Activated CD8-positive, alpha-beta memory T cell treated with anti-CD3 and anti-CD28 coated beads, Interleukin-2, amount 50 U/mL, for 1 hour (primary cell): ENCODE measurements around the gene TCF15.
"Not testable (repeated sequence)": the region's sequence is repeated elsewhere in the genome, so short reads cannot be mapped to it uniquely, and the experiment has no call there.

ENCODE experiments used
- DNase-seq: peaks from one replicate; pipeline ENCODE4 v3.0.0-alpha.2; 2020; ENCODE audit errors: extremely low read depth

Gene TCF15

DNA sequence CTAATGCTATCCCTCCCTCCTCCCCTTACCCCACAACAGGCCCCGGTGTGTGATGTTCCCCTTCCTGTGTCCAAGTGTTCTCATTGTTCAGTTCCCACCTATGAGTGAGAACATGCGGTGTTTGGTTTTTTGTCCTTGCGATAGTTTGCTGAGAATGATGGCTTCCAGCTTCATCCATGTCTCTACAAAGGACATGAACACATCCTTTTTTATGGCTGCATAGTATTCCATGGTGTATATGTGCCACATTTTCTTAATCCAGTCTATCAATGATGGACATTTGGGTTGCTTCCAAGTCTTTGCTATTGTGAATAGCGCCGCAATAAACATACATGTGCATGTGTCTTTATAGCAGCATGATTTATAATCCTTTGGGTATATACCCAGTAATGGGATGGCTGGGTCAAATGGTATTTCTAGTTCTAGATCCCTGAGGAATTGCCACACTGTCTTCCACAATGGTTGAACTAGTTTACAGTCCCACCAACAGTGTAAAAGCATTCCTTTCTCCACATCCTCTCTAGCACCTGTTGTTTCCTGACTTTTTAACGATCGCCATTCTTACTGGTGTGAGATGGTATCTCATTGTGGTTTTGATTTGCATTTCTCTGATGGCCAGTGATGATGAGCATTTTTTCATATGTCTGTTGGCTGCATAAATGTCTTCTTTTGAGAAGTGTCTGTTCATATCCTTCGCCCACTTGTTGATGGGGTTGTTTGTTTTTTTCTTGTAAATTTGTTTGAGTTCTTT is 31.0 kb downstream of the TCF15 start:
- not testable (repeated sequence) for DNase-seq

DNA sequence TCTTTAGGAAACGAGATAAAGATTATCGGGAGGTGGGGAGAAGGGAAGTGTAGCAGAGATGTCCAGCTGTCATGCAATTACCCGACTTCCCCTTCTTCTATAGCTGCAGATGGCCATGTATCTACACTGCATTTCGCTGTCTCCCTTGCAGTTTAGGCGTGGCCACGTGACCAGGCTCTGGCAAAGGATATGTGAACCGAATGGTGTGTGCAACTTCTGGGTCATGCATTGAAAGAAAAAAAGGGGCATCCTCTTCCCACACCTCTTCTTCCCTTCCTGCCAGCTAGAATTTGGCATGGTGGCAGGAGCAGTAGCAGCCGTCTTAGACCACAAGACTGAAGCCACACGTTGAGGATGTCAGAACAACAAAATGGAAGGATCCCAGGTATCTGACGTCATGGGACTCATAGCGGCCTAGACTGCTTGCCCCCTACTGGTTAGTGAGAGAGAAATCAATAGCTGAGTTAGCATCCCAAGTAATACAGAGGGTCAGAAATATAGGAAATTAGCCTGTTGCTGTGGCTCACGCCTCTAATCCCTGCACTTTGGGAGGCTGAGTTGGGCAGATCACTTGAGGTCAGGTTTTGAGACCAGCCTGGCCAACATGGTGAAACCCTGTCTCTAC is 32.8 kb downstream of the TCF15 start:
- no peak for DNase-seq

DNA sequence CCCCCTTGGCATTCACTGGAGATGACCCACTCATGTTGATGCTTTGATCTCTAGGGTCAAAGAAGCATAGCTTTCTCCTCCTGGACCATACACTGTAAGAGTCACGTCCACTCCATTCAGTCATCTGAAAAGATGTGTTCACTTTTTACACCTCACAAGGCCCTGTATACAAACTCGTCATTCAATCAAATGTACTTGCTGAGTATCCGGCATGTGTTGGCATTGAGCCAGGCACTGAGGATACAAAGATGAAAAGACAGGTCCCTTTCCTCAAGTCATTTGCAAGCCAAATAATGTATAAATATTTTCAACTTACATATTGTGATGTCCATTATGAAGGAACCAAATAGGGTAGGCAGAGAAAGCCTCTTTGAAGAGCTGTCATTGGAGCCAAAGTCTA is 34.0 kb downstream of the TCF15 start:
- no peak for DNase-seq

DNA sequence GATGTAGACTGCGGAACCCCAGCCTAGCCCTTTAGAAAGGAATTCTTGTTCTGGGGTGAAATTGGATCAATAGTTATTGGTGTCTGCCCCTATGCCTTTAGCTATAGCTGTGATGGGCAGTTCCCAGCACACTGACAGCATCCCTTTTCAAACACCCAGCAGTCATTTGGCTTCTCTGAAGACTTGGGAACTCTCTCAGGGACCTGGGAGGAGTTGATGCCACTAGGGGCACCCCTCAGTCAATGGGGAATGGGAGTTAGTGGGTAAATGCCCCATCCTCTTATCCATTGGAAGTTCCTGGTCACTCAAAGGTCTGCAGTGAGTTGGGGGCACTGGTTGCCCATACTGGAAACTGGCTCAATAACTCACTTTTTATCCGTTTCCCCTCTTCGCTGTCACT is 34.9 kb downstream of the TCF15 start:
- DNase-seq, result no peak

DNA sequence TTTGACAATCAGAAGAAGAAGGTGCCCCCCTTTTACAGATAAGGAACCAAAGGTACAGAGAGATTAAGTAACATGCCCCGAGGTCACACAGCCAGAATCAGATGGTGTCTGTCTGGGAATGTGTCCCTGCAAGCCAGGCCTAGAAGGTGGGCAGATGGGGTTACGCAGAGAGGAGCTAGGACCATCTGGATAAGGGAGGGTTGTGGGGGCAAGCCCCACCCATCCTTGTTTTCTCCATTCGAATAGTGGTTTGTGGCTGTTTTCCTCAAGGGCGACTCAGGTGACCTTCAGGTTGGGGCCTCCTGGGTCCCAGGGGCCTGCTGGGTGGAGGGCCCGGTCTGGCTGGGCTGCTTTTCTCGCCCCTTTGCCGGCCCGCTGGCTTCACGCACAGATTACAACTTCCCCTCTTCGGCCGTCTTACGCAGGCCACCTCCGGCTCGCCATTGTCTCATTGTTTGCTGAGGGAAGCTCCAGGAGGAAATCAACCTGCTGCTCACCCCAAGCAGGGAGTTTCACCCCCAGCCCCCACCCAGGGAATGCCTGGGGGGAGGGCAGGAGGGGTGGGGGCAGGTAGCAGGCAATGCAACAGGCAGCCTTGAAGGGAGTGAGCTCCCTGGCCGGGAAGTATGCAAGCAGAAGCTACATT is 35.7 kb downstream of the TCF15 start:
- DNase-seq, result no peak

DNA sequence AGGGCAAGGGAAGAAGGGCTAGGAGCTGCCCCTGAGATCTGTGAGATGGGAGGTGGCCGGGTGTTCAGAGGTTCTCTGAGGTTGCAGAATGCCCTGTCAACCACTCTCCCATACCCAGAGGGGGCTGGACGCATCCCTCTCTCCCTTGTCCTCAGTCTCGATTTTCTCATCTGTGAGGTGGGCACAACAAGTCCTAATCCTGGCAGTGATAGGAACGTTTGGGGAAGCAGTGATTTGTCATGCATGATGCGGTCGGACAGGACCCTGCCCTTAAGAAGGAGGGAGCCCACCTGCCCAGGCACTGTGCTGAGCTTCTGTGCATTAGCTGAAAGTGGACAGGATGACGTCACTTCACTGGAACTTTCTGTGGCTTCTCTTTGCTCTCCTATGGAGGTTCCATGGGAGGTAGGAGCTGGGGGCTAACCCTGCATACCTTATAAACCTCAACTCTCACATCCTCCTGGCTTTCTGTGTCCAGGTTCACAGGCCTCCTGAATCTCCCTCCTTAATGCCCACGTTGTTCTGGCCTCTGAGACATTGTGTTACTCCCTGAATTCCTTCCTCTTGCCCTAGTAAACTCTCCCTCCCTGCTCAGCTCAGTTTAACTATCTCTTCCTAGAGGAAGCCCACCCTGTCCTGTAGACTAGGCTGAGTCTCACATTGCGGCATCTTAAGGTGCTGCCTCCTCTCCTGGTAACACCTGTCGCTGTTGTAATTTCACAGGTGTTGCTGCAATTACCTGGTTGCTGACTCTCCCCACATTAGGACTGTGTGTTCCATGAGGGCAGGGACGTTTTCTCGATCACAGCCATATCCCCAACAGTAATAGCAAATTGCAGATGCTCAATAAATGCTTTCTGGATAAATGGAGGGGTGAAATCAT is 36.5 kb downstream of the TCF15 start:
- no peak for DNase-seq

DNA sequence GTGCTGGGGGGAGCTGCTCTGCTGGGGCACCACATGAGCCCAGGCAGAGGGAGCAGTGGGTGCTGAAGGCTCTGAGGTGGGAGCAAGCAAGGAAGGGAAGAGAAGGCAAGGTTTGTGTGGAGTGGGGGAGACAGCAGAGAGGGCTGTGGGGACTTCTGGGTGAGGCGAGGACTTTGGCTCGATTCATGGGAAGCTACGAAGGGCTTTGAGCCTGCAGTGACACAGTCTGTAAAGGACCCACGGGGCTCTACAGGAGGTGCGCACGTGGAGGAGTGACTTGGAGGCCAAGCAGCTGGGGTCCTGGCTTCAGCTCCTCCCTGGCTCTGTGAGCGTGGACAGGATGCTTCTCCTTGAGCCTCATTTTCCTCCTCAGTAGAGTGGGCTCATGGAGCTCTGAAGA is 37.4 kb downstream of the TCF15 start:
- DNase-seq, result no peak

DNA sequence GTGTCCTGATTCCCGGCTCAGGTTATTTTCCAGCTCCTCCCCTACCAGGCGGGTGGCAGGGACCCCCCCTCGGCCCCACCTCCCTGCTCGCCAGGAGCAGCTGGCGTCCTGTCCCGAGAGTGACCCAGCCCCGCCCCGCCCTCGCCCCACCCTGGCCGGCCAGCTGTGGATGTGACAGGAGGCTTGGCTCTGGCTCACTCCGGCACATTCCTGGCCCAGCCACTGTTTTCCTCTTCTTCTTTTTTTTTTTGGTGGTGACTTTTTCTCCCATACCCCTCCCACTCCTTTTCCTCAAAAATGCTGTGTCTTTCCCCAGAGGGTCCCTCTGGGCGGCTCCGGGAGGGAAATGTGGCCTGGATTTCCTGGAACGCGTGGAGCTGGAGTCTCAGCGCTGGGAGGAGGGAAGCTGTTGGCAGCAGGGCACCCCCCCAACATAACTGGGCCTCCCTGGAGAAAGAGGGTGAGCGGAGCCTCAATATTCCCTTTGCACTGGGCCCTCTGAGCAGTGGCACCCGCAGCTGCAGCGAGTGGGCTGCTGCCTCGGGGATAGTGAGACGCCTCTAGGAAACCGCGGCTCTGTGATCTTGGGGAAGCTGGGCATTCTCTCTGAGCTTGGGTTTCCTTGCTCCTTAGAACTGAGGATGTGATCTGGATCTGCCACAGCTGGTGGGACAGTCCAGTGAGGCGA is 38.2 kb downstream of the TCF15 start:
- no peak for DNase-seq

DNA sequence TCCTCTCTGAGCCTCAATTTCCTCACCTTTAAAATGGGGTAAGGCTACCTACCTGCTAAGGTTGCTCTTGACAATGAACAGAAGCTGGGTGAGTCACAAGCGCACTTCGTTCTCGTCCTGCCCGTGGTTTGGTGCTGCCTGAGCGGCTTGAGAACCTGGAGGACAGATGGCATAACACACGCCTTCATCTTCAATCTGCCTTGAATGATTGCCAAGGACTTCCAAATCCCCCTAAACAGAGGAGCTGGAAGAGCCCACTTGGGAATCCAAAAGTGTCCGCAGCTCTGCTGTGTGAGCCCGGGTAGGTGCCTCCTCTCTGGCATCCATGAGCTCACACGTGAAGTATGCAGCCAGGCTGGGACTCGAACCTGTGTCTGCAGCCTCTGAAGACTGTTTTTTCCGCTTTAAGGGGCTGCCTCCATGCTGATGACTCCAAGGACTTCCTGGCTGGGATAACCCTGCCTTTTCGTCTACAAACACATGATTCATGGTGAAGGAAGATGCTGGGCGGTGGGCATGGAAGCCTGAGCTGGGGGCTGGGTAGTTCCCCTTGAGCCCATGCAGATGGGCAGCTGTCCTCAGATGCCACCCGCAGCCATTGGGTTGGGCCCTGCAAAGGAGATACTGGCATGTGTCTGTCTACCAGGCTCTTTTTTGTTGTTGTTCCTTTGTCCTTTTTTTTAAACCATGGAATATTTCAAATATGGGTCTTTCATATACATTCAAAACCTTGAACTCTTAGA is 41.3 kb downstream of the TCF15 start:
- DNase-seq, result no peak

DNA sequence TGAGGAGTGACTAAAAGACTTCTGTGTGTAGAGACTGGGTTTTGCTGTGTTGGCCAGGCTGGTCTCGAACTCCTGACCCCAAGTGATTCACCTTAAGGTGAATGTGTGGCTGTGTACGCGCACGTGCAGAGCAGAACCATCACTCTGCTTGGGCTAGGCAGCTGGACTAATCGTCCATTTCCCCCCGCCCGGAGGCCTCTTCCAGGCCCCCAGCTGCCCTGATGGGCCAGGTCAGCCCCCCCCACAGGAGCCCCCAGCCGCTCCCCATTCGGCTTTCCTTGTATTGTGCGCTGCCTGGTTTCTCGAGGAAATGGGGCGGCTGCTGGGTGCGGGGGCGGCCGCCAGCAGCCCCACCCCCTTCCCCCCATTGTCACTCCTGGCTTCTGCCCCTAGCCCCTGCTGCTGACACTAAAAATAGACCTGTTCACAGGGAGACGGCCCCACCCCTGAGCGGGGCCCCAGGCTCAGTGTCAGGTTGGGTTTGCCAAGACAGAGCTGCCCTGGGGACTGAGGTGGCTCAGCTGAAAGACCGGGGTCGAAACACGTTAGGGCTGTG is 41.9 kb downstream of the TCF15 start:
- DNase-seq, result no peak

DNA sequence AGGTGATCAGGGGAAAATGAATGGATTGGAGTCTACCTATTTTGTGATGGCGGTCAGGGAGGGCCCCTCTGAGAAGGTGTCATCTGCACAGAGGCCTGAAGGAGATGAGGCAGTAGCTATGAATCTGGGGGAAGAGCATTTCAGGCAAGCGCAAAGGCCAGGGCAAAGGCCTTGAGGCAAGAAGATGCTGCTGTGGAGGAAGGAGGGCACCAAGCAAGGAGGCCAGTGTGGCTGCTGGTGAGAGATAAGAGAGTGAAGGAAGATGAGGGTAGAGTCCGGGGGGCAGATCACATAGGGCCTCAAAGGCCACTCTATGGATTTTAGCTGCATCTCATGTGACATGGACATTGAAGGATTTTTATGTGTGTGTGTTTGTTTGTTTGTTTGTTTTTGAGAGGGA is 45.9 kb downstream of the TCF15 start:
- no peak for DNase-seq

DNA sequence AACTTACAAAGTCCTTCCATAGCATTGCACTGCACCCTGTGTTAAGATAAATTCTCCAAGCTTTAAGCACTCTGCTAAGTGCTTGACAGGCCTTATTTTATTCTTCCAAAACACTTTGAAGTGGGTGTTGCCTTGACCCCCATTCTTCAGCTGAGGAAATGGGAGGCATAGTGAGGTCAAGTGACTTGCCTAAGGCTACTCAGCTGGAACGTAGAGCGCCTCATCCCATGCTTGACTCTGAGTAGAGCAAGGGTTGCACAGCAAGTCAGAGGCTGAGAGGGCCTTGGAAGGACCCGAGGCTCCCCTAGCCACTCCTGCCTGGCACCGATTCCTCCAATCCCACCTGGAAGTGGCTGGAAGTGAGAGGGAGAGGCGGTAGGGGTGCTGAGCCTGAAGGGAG is 46.9 kb downstream of the TCF15 start:
- DNase-seq, result no peak

DNA sequence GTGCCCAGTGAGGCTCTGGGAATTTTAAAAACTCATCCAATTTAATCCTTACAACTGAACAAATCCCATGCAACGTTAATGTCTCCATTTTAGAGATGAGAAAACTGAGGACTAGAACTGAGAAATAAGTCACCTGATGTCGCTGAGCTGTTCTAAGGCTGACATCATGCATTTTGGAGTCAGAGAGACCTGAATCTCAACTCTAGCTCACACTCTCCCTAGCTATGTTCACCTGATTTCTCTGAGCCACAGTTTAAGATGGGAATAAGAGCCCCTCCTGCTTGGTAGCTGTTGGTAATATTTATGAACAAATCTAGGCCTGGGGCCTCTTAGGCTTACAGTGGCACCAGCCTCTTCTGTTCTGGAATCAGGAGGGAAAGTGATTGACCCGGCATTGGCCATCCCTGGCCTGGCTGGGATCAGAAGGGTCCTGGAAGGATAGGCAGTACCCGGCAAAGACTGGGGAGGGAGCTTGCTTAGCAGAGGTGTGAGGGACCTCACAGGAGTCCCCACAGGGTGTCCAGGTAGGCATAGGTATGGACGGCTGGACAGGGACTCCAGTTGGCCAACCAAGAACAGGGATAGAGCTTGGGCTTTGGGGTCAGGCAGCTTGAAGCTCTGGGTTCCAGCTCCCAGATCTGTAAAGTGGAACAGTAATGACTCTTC is 47.7 kb downstream of the TCF15 start:
- DNase-seq, result no peak

DNA sequence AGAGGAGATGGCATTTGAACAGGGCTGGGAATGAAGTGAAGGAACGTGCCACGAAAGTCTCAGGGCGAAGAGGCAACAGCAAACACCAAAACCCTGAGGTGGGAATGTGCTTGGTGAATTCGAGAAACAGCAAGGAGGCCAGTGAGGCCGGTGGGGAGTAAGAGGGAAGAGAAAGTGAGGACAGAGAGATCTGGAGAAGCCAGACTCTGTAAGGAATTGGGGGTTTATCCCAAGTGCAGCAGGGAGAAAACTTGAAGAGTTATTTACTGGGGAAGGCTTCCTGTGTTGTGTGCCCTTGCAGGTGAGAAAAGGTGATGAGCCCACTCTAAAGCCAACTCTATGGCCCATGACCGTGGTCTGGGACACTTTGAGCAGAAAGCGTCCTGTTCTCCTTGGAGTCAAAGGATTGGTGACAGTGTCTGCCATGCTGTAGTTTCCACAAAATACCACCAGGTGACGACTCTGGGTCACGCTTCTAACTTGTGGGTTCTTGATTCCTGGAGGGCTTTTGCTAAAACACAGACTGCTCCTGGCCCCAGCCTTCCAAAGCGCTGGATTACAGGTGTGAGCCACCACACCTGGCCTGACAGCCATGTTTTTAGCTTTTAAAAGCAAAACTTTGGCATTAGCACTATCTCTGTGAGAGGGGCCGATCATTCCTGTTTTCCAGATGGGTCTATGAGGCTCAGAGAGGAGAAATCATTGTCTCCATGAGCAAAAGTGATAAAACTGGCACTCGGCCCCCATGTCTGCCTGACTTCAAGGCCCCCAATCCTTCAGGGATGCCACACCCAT is 48.5 kb downstream of the TCF15 start:
- DNase-seq, result no peak

DNA sequence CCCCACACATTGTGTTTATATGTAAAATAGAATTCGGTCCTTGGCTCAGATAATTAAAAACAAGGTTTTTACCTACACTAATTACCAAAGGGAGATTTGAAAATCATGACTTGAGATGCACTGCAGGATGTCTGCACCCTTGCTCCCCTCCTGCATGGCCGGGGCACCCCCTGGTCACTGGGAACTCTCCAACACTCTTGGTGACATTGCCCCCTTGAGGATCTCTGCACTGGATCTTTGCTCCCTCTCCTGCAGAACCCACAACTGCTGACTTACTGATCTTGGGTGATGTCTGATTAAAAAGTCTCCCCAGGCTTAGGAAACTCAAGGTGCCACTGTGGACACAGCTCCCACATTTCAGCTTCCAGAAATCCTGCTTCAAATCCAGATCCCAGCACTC is 49.4 kb downstream of the TCF15 start:
- no peak for DNase-seq

DNA sequence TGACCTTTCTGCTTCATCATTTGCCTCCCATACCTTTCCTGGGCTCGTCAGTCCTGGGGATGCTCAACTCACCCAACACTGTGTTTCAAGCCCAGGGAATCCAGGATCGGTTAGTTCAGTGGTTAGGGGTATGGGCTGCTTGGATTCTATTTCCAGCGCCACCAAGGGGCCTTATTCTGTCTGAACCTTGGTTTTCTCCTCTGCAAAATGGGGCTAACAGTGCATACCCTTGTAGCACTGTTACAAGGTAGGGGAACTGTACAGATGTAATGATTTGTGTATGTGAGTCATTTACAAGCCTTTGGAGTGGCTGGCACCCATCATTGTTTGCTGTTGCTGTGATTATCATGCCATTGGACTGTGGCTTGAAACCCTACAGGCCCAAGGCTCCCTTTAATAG is 52.0 kb downstream of the TCF15 start:
- no peak for DNase-seq

DNA sequence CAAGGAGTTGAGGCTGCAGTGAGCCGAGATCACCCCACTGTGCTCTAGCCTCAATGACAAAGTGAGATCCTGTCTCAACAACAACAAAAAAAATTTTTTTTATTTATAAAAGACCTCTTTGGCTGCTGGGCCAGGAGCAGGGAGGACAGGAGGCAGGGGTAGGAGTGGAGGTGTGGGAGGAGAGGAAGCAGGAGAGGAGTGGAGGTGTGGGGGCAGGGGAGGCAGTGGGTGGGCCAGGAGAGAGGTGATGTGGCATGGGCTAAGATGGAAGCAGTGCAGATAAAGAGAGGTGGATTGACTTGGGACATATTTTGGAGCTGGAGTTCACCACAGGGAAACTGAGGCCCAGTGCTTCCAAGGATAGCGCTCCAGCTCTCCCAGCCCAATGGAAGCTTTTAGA is 53.1 kb downstream of the TCF15 start:
- DNase-seq, result no peak

DNA sequence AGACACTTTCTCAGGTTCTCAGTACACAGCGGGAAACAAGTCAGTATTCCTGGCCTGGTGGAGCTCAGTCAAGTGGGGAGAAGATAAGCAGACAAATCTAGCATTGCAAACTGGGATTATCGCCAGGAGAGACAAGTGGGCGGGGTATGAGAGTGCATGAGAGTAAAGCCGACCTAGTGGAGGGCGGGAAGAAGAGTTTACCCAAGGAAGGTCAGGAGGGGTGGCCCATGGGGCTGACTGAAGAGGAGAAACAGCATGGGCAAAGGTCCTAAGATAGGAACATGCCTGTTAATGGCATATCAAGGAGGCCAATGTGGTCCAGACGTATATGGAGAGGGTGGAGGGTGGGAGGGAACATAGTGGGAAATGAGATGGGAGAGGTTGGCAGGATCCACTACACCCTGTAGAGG is 54.1 kb downstream of the TCF15 start:
- DNase-seq, result no peak
